IMR-90 (cell line): ENCODE results near the gene EIF4B. TPM values are rescaled to one million over a fixed set of nuclear protein-coding genes. Genes with fewer than 3 reads are reported as not detected.

Source experiments
- ATAC-seq: fragments of 200-7000 bp; cut with Tn5 transposase; 2 replicates; pipeline ENCODE4 v1.9.1; 2020; ENCODE audit warnings: low read depth, mild to moderate bottlenecking, moderate library complexity
- BruUV-seq: library from RNA; stranded (reverse); fragments of 400-500 nt; replicated peaks from 2 replicates; lab custom pipeline; 2021; lab: Mats Ljungman, UMichigan
- CTCF ChIA-PET: fragments of 300-600 bp; formaldehyde crosslinking; extraction: SDS; loops from one replicate; lab custom pipeline; 2021; ENCODE audit warnings: antibody characterized with exemption; lab: Yijun Ruan, JAX
- POLR2A ChIA-PET: fragments of 300-600 bp; sonication (Branson Sonifier 250); formaldehyde crosslinking; loops from one replicate; lab custom pipeline; 2022; ENCODE audit warnings: antibody characterized with exemption; ENCODE audit not compliant: unreplicated experiment; lab: Charles Lee
- DNase-seq: peaks from one replicate; pipeline ENCODE4 v3.0.0; 2013
- H2AFZ ChIP-seq: replicated peaks from 2 replicates; pipeline ENCODE3; 2013; ENCODE audit warnings: low read length, mild to moderate bottlenecking; ENCODE audit not compliant: poor library complexity
- H2AK5ac ChIP-seq: 2 replicates; pipeline ENCODE4 v1.6.1; 2013; ENCODE audit warnings: low read depth, low read length, inconsistent platforms
- H2AK9ac ChIP-seq: replicated peaks from 2 replicates; pipeline ENCODE3; 2013; ENCODE audit warnings: mild to moderate bottlenecking, low read depth, low read length, moderate library complexity; ENCODE audit not compliant: poor library complexity
- H2BK120ac ChIP-seq: 2 replicates; pipeline ENCODE4 v1.6.1; 2013; ENCODE audit warnings: low read depth, low read length, inconsistent platforms
- H2BK15ac ChIP-seq: 3 replicates; pipeline ENCODE4 v1.6.1; 2013; ENCODE audit warnings: low read depth, low read length, inconsistent platforms
- H2BK20ac ChIP-seq: 2 replicates; pipeline ENCODE4 v1.6.1; 2013; ENCODE audit warnings: low read depth, mild to moderate bottlenecking, inconsistent platforms, low read length, moderate library complexity
- H2BK5ac ChIP-seq: 2 replicates; pipeline ENCODE4 v1.6.1; 2013; ENCODE audit warnings: mild to moderate bottlenecking, low read depth, low read length, inconsistent platforms; ENCODE audit not compliant: poor library complexity, severe bottlenecking
- H3K14ac ChIP-seq: replicated peaks from 2 replicates; pipeline ENCODE4 v1.6.1; 2013; ENCODE audit warnings: low read depth, low read length, inconsistent platforms
- H3K18ac ChIP-seq: 2 replicates; pipeline ENCODE4 v1.6.1; 2013; ENCODE audit warnings: low read depth, low read length, control low read depth
- H3K23ac ChIP-seq: 2 replicates; pipeline ENCODE4 v1.6.1; 2013; ENCODE audit warnings: low read depth, low read length, inconsistent platforms
- H3K27ac ChIP-seq: 2 replicates; pipeline ENCODE4 v1.5.1; 2013; ENCODE audit warnings: mild to moderate bottlenecking, control low read depth, low read length; ENCODE audit not compliant: insufficient read depth
- H3K27me3 ChIP-seq: 2 replicates; pipeline ENCODE4 v1.6.1; 2013; ENCODE audit warnings: low read length; ENCODE audit not compliant: control insufficient read depth, insufficient read depth
- H3K36me3 ChIP-seq: 2 replicates; pipeline ENCODE4 v1.6.1; 2013; ENCODE audit warnings: low read length, mixed read lengths; ENCODE audit not compliant: control insufficient read depth, insufficient read depth
- H3K4ac ChIP-seq: 2 replicates; pipeline ENCODE4 v1.6.1; 2013; ENCODE audit warnings: low read depth, low read length, inconsistent platforms
- H3K4me1 ChIP-seq: 2 replicates; pipeline ENCODE4 v1.6.1; 2013; ENCODE audit warnings: low read length, mixed read lengths; ENCODE audit not compliant: control insufficient read depth, insufficient read depth
- H3K4me2 ChIP-seq: 2 replicates; pipeline ENCODE4 v1.6.1; 2013; ENCODE audit warnings: low read depth, mild to moderate bottlenecking, control low read depth, low read length, moderate library complexity
- H3K4me3 ChIP-seq: 2 replicates; pipeline ENCODE4 v1.5.1; 2013; ENCODE audit warnings: low read depth, mild to moderate bottlenecking, control low read depth, low read length, moderate library complexity; ENCODE audit not compliant: insufficient read depth
- H3K56ac ChIP-seq: 2 replicates; pipeline ENCODE4 v1.6.1; 2013; ENCODE audit warnings: low read length, inconsistent platforms; ENCODE audit not compliant: insufficient read depth; ENCODE audit errors: extremely low read depth
- H3K79me1 ChIP-seq, 2 experiments: 2 replicates each; pipeline ENCODE4 v1.6.1; 2013; ENCODE audit warnings: low read length in 2 of 2, inconsistent platforms in 1 of 2, low read depth in 1 of 2
- H3K9ac ChIP-seq: 2 replicates; pipeline ENCODE4 v1.6.1; 2013; ENCODE audit warnings: low read depth, low read length, control low read depth
- H3K9me1 ChIP-seq: 2 replicates; pipeline ENCODE4 v1.6.1; 2013; ENCODE audit warnings: low read length, inconsistent platforms; ENCODE audit not compliant: insufficient read depth
- H3K9me3 ChIP-seq: 2 replicates; pipeline ENCODE4 v1.6.1; 2013; ENCODE audit warnings: low read length; ENCODE audit not compliant: control insufficient read depth, insufficient read depth
- H4K20me1 ChIP-seq: 2 replicates; pipeline ENCODE4 v1.6.1; 2013; ENCODE audit warnings: low read length, inconsistent platforms; ENCODE audit not compliant: insufficient read depth
- H4K5ac ChIP-seq: 2 replicates; pipeline ENCODE4 v1.6.1; 2013; ENCODE audit warnings: mild to moderate bottlenecking, low read depth, low read length, control low read depth
- H4K8ac ChIP-seq, 2 experiments: 2 replicates each; pipeline ENCODE4 v1.6.1; 2013; ENCODE audit warnings: low read depth in 2 of 2, low read length in 2 of 2, control low read depth in 1 of 2, inconsistent platforms in 1 of 2
- H4K91ac ChIP-seq: 2 replicates; pipeline ENCODE4 v1.6.1; 2013; ENCODE audit warnings: low read depth, low read length, inconsistent platforms; ENCODE audit not compliant: insufficient read depth
- NFE2L2 ChIP-seq: fragments of 150-350 bp; IDR thresholded peaks from 2 replicates; pipeline ENCODE4 v1.6.1; 2016; ENCODE audit warnings: low read depth, mild to moderate bottlenecking, low read length
- USF2 ChIP-seq: fragments of 150-350 bp; IDR thresholded peaks from 2 replicates; pipeline ENCODE4 v1.6.1; 2017; ENCODE audit warnings: mild to moderate bottlenecking, antibody characterized with exemption, low read length, low read depth
- WGBS, 2 experiments: methylation state at CpG; one replicate each; pipeline versions ENCODE4 v1.1.5 to v1.1.7; 2013; ENCODE audit warnings: missing lambda C conversion rate in 2 of 2; ENCODE audit not compliant: insufficient read length in 1 of 2; ENCODE audit errors: extremely low coverage in 2 of 2; 5-methylcytosine and 5-hydroxymethylcytosine counted together
- dilution Hi-C: fragments of 300-500 bp; cut with HindIII; formaldehyde crosslinking; loops from one replicate; pipeline ENCODE4 v1.14.3; 2018; ENCODE audit warnings: low sequenced_read_pairs; ENCODE audit not compliant: unreplicated experiment
- in situ Hi-C: fragments of 300-500 bp; cut with MboI; formaldehyde crosslinking; loops from 3 replicates; pipeline ENCODE4 v1.14.3; 2019; ENCODE audit warnings: low sequenced_read_pairs, inconsistent platforms, mixed read lengths
- intact Hi-C: fragments of 100-400 bp; cut with micrococcal nuclease; formaldehyde crosslinking; loops from 2 replicates; pipeline ENCODE4 v1.10.0; 2022
- polyA plus RNA-seq, 3 experiments: library from polyadenylated mRNA; depleted of rRNA; stranded (reverse); fragments of >200 nt; gene quantifications; 2 replicates each; pipeline ENCODE4 v1.2.3, GENCODE V29; 2012; ENCODE audit warnings: low replicate concordance in 1 of 3
- total RNA-seq: library from RNA; depleted of rRNA; stranded (reverse); fragments of >200 nt; gene quantifications from 2 replicates; pipeline ENCODE4 v1.2.3, GENCODE V29; 2012

The EIF4B gene
- total and polyA plus RNA-seq, 2 of the 4 experiments (the other 2 are of a cell fraction) = 313 to 671 TPM

GRCh38 chr12:53004582-53004981 lies 1.7 kb upstream of the EIF4B start:
- intact Hi-C loops = no loop called here

More at GRCh38 chr12:53004582-53004981, 1.7 kb upstream of the EIF4B start:
- H3K4me3 ChIP-seq = no peak overlapping the region
- DNase-seq (peak; percentile 24), ATAC-seq (no peak)
- peaks cover 7% of the 10 kb centered on the region for H3K4me1 ChIP-seq
- peaks cover 7% of the 10 kb centered on the region for H3K9me1 ChIP-seq
- H3K9ac ChIP-seq = 0 out of 2 replicates have a peak overlapping the region, but pooled peaks have one; percentile 23
- H4K8ac ChIP-seq = peak overlapping the region in 1 of 2 experiments; percentile 26; a peak in 1 of 4 replicates
- no peak overlapping the region for H3K18ac ChIP-seq
- H3K4me2 ChIP-seq = no peak overlapping the region; the same call in 1 of the 2 replicates
- 0 out of 2 replicates have a peak overlapping the region, but pooled peaks have one; percentile 33 for H3K23ac ChIP-seq
- no peaks in the 10 kb centered on the region for H3K27me3 ChIP-seq
- H3K9me3 ChIP-seq = no peaks in the 10 kb centered on the region
- no TSS peak for BruUV-seq
- no peak overlapping the region; the same call in 2 of the 3 replicates for H2BK15ac ChIP-seq
- H2AK9ac ChIP-seq = no peak overlapping the region
- no peak overlapping the region for H3K27ac ChIP-seq
- peak overlapping the region; percentile 22 for H3K4ac ChIP-seq
- H2BK5ac ChIP-seq = no peak overlapping the region
- no peak overlapping the region for H2BK20ac ChIP-seq
- no peaks in the 10 kb centered on the region; the same call in 1 of the 2 replicates for H3K36me3 ChIP-seq
- H2AK5ac ChIP-seq = peak overlapping the region; percentile 25; the same call in 1 of the 2 replicates
- H3K56ac ChIP-seq = no peak overlapping the region
- CTCF ChIA-PET = no interaction called here
- peaks cover 17 to 34% of the 10 kb centered on the region in 2 experiments; a peak in 3 of 4 replicates for H3K79me1 ChIP-seq
- in situ Hi-C loops (no loop called here), dilution Hi-C loops (no loop called here)
- no peak overlapping the region for H2AFZ ChIP-seq
- H4K5ac ChIP-seq = no peak overlapping the region
- TF ChIP-seq NFE2L2 = no peak
- TF ChIP-seq USF2 = peak; percentile 91
- POLR2A ChIA-PET = no interaction called here
- H2BK120ac ChIP-seq = no peak overlapping the region
- WGBS, 2 experiments = 84% methylated on average over 2 of the region's 2 CpGs; no CpG with 5 or more reads in 1 of the 2 experiments
- no peak overlapping the region for H4K91ac ChIP-seq
- peak overlapping the region; percentile 12; the same call in 1 of the 2 replicates for H3K14ac ChIP-seq
- H4K20me1 ChIP-seq = peaks cover 30% of the 10 kb centered on the region
